C4-2B (cell line): ENCODE data around the gene SLC35F2.
A peak's percentile ranks its signal among the peaks of the same experiment; 100 is the strongest.
"Not testable (repeated sequence)": the region's sequence is repeated elsewhere in the genome, so short reads cannot be mapped to it uniquely, and the experiment has no call there.

Experiments
- H3K27ac ChIP-seq: fragments of 450-650 bp; 2 replicates; pipeline ENCODE4 v1.5.1; 2017
- CTCF ChIP-seq: fragments of 450-650 bp; conservative IDR thresholded peaks from 2 replicates; pipeline ENCODE4 v1.5.1; 2017; ENCODE audit warnings: mild to moderate bottlenecking
- ZFX ChIP-seq: fragments of 450-650 bp; IDR thresholded peaks from 2 replicates; pipeline ENCODE4 v1.6.1; 2017

Gene SLC35F2

GRCh38 chr11:107770551-107770951 lies 88.0 kb downstream of the SLC35F2 start:
- no peak for TF ChIP-seq ZFX
- no peak for TF ChIP-seq CTCF

GRCh38 chr11:107769189-107769588 lies 89.4 kb downstream of the SLC35F2 start:
- H3K27ac ChIP-seq, result no peak overlapping the region
- TF ChIP-seq ZFX, result no peak
- no peak for TF ChIP-seq CTCF

More at GRCh38 chr11:107770551-107770951, 88.0 kb downstream of the SLC35F2 start:
- no peak overlapping the region for H3K27ac ChIP-seq

- not testable (repeated sequence) for H3K27ac ChIP-seq
These were observed 99.8 kb downstream of the SLC35F2 start for GRCh38 chr11:107758719-107759355.

GRCh38 chr11:107757661-107758060 lies 100.9 kb downstream of the SLC35F2 start:
- TF ChIP-seq ZFX (no peak), CTCF (peak; percentile 41)
- no peak overlapping the region for H3K27ac ChIP-seq

GRCh38 chr11:107756553-107756952 lies 102.0 kb downstream of the SLC35F2 start:
- no peak overlapping the region for H3K27ac ChIP-seq
- TF ChIP-seq ZFX (no peak), CTCF (no peak)

- H3K27ac ChIP-seq, result no peak overlapping the region
- TF ChIP-seq CTCF (no peak), ZFX (no peak)
These were observed 105.4 kb downstream of the SLC35F2 start for GRCh38 chr11:107752949-107753822.

- no peak for TF ChIP-seq CTCF
- no peak for TF ChIP-seq ZFX
- no peak overlapping the region for H3K27ac ChIP-seq
These were observed 106.1 kb downstream of the SLC35F2 start for GRCh38 chr11:107752508-107752907.
